ENCODE measurements around the gene COL23A1.

DNA sequence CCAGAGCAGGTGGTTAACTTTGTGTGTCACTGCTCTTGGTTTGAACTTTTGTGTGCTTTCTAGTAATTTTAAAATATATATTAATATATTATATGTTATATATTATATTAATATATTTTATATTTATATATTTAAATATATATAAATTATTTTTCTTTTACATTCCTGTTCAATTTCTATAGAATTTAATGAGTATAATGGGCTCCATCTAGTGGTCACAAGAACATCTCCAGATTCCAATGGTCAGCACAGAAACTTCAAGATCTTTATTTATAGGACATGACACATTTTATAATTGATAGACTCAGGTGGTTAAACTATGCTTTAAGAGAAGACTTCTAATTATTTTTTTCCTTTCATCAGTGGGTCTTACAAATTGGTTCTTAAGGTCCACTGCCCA lies 39.1 kb downstream of the COL23A1 start:
- TF ChIP-seq, protein P1, sequence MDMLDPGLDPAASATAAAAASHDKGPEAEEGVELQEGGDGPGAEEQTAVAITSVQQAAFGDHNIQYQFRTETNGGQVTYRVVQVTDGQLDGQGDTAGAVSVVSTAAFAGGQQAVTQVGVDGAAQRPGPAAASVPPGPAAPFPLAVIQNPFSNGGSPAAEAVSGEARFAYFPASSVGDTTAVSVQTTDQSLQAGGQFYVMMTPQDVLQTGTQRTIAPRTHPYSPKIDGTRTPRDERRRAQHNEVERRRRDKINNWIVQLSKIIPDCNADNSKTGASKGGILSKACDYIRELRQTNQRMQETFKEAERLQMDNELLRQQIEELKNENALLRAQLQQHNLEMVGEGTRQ (IDR thresholded peaks at IDR 0.05; ENCODE audit: low read length), result no peak
- TF ChIP-seq POLR2A (IDR thresholded peaks at IDR 0.05; ENCODE audit: control extremely low read depth in 1 of 2, low read depth in 2 of 2, low read length in 2 of 2) (no peak), TEAD4 (IDR thresholded peaks at IDR 0.05; ENCODE audit: low read depth, low read length) (no peak), YY1 (IDR thresholded peaks at IDR 0.05; ENCODE audit: low read depth, low read length) (no peak), GABPA (IDR thresholded peaks at IDR 0.05; ENCODE audit: borderline replicate concordance, insufficient read depth, low read length) (no peak), POU5F1 (IDR thresholded peaks at IDR 0.05; ENCODE audit: low read depth, low read length) (no peak), POLR2AphosphoS5 (IDR thresholded peaks at IDR 0.05; ENCODE audit: low read depth, low read length) (no peak), SIN3A (conservative IDR thresholded peaks at IDR 0.05 in 1 of 2, IDR thresholded peaks at IDR 0.05 in 1 of 2; ENCODE audit: low read depth in 1 of 2, low read length in 2 of 2) (no peak), BACH1 (IDR thresholded peaks at IDR 0.05; ENCODE audit: low read length) (no peak)
- TF ChIP-seq, protein P2, sequence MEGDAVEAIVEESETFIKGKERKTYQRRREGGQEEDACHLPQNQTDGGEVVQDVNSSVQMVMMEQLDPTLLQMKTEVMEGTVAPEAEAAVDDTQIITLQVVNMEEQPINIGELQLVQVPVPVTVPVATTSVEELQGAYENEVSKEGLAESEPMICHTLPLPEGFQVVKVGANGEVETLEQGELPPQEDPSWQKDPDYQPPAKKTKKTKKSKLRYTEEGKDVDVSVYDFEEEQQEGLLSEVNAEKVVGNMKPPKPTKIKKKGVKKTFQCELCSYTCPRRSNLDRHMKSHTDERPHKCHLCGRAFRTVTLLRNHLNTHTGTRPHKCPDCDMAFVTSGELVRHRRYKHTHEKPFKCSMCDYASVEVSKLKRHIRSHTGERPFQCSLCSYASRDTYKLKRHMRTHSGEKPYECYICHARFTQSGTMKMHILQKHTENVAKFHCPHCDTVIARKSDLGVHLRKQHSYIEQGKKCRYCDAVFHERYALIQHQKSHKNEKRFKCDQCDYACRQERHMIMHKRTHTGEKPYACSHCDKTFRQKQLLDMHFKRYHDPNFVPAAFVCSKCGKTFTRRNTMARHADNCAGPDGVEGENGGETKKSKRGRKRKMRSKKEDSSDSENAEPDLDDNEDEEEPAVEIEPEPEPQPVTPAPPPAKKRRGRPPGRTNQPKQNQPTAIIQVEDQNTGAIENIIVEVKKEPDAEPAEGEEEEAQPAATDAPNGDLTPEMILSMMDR (IDR thresholded peaks at IDR 0.05; ENCODE audit: control extremely low read depth in 1 of 3, insufficient read depth in 1 of 3, low read depth in 1 of 3, low read length in 3 of 3), result peak in 1 of 3 experiments; percentile 2; a peak in 2 of 4 replicates

Measured in H1 (cell line).